Activated T-cell treated with anti-CD3 and anti-CD28 coated beads for 24 hours (primary cell): ENCODE data around the gene LIMS2.
A peak's percentile ranks its signal among the peaks of the same experiment; 100 is the strongest.

ENCODE experiments used
- DNase-seq: peaks from one replicate; pipeline ENCODE4 v3.0.0-alpha.2; 2020; ENCODE audit warnings: low read depth

Gene LIMS2, protein sequence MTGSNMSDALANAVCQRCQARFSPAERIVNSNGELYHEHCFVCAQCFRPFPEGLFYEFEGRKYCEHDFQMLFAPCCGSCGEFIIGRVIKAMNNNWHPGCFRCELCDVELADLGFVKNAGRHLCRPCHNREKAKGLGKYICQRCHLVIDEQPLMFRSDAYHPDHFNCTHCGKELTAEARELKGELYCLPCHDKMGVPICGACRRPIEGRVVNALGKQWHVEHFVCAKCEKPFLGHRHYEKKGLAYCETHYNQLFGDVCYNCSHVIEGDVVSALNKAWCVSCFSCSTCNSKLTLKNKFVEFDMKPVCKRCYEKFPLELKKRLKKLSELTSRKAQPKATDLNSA

DNA sequence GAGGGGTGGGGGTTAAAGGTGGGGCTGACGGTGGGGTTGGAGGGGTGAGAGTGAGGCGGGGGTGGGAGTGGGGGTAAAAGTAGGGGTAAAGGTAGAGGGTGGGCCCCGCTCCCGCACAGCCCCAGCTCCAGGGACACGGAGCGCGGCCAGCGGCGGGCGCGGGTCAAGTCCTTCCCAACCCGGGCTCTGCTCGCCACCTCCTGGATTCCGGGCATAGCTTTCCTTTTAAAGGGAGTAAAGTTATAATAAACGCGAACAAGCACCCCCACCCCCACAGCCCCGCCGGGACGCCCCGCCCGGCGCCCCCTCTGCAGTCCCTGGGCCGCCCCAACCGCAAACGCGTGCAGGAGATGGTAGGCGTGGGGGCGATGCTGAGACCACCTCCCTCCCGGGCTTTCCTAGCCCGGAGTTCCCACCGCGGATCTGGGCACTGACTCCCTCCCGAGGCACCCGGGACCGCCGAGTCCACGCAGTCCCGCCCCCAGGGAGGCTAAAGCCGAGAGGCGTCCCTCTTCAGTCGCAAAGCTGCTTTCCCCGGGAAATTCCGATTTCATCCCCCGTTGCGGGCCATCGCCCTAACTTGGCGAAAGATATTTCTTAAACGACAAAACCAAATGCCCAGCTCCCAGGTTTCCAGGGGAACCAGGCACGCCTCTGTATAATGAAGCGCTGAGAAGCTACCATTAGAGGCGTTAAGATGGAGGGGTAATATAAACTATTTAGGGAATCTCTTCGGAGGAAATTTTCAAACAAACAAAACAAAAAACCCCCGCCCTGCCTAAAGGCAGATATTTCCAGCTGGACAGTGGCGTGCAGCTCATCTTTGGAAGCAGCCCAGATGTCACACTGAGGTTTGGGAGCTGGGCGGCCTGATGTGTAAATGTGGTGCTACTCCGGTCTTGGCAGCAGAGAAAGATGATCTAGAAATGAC is at the start of gene LIMS2:
TSS of gene LIMS2 (minus strand) at position 200 of the 931 bp plus-strand sequence. CDS start 506 bp downstream, outside the sequence.
- no peak for DNase-seq

DNA sequence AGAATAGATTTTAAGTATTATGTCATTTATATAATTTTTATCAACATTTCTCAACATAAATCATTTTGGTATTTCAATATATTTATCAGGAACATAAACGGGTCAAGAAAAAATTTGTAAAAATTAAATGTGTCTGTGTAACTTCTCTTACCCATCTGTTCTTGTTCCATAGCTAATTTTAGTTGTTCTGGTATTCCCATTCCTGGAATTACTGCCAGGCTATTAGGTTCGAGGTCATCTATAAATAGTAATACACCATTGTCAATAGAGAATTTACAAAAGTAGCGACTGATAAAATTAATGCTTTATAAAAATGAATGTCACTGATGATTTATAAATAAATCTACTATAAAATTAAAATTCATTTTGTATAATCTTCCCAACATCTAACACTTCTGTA is 47.5 kb upstream of the LIMS2 start:
- no peak for DNase-seq

DNA sequence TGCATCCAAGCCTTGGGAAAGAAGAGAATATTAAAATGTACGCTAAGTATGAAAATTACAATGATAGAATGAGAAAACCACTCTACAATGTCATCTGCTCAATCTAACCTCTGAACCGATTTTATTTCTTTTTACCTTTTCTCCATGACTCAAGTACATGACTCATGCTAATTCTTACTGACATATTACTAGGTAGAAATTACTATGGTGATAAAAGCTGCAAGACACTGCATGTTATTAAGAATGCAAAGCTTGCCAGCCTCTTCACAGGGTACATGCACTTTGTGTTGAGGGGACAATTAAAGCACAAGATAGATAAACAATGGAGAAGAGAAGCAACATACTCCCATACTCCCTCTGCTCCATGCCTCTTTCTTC is 46.6 kb upstream of the LIMS2 start:
- DNase-seq: no peak

DNA sequence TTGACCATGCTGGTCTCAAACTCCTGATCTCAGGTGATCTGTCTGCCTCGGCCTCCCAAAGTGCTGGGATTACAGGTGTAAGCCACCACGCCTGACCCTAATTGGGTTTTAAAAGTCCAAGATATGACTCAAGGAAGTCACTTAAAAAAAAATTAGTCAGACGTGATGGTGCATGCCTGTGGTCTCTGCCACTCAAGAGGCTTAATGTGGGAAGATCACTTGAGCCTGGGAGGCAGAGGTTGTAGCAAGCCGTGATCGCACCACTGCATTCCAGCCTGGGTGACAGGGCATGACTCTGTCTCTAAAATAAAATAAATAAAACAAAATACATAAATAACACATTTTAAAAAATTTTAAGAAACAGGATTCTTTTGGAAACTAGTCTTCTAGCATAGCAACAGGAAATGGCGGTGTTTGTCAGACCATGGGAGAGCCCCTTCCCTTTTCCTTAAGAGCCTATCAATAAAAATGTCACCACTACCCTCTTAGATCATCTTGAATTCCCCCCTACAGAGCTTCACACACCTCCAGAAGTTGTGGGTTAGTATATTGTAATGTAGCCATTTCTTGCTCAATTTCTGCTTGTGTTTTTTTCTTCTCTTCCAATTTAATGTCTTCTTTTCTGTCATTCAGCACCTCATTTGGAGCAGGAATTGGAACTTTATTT is 46.1 kb upstream of the LIMS2 start:
- DNase-seq: no peak

DNA sequence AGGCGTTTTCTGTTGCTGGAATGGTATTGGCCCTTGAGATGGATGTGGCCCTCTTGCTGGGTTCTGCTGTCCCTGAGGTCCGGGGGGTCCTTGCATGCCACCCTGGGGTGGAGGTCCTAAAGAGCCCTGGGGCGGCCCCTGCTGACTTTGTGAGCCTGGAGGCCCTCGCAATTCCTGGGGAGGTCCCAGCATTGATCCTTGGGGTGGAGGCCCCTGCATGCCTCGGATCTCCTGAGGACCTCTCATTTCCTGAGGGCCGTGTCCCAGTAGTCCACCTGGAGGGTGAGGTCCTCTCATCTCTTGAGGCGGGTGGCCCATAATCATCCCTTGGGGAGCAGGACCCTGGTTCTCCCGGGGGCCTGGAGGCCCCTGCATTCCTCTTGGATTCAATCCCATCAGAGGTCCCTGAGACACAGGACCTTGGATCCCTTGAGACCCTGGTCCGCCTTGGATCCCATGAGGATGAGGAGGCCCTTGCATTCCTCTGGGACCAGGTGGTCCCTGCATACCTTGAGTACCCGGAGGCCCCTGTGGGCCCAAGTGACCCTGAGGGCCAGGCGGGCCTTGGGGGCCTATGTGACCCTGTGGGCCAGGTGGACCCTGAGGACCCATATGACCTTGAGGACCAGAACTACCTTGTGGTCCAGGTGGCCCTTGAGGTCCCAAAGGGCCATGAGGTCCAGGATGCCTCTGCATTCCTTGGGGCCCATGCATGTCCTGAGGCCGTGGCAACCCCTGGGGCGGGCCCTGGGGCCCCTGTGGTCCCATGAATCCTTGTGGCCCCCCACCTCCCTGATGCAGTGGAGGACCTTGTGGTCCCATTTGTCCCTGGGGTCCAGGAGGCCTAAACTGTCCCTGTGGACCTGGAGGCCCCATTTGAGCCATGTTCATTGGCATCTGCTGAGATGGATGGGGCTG is 44.2 kb upstream of the LIMS2 start:
- no peak for DNase-seq

DNA sequence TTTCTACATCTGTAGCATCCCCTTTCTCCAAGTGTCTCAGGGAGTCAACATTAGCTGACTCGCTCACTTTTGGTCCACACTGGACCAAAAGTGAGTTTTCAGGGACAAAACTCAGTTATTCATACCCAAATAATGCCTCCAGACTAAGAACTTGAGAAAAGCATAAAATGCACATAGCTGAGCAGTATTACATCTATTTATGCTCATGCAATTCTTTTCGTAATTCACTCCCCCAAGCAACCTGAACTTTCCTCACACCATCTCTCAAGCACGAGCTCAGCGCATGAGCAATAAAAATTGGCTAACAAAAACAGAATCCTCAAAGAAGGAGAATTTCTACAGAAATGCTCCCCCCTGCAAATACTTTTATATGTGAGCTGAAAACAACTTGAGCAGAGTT is 42.9 kb upstream of the LIMS2 start:
- DNase-seq: no peak

DNA sequence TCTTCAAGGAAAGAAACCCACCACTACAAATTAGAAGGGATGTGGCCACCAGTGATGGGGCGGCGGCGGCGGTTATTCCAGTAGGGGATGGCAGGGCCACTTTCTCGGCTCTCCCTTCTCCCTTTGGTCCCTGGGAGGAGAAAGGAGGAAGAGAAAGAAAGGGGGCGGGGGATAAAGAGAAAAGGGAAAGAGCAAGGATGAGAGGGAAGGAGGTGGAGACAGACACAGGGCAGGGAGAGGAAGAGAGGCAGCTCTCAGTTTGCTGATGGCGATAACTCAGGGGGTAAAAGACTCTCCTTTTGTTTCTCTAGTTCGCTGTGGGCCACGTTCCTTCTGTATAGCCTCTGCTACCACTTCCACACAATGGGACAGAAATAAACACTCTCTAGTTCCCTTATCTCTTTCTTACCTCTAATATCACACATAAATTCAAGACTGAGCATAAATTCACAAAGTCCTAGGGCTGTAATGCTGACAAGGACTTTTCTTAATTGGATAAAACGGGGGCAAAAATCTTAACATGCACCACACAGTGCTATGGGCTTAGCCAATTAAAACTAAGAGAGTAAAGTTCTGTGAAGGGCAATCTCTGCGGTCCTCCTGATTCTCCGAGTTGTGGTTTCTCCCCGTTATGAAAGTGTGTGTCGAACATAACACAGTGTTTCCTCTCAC is 40.6 kb upstream of the LIMS2 start:
- DNase-seq: no peak

DNA sequence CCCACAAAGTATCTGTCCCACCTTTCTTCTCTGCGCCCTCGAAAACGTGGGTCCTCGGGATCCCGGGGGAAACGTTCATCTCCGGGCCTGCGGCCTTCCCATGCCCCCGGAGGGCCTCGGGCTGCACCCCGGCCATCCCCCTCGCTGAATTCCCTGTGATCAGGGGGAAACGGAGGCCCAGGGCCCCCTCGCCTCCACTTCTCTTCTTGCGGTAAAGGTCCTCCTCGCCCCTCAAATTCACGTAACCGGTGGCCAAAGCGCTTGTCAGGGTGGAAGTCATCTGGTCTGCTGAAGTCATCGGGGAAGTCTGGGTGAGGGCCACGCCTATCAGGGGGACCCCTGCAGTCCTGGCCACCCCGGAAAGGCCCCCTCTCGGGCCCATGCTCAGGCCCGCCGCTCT is 38.2 kb upstream of the LIMS2 start:
- no peak for DNase-seq

DNA sequence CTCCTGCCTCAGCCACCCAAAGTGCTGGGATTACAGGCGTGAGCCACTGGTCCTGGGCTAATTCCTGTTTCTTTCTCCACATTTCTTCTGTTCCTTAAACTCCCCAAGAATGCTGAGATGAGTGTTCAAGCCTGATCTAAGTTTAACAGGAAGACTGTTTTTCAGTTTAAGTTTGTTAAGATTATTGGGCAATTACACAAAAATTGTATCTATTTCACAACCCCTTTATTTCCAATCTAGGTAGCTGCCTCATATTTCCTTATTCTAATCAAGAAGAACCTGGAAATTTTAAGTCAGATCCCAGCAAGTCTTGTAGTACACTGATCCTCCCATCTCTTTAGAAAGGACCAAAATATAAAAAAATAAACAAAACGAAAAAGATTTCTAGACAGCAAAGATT is 37.7 kb upstream of the LIMS2 start:
- no peak for DNase-seq

DNA sequence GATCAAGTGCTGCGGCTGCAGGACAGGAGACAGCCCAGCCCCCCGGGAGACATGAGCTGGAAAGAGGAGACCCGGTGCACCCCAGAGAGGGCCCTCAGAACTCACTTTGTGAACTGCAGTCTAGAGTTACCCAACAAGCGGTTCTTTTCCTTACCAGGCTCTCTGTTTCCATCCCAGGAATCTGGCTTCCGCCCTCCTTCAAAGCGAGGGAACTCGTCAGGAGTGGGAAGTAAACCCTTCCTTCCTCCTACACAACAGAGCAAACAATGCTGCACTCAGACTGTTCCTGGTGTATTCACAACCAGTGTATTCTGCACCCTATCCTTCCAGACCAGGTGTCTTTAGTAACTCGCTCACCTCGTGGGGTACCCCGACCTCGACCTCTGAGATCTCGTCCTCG is 34.0 kb upstream of the LIMS2 start:
- DNase-seq: no peak

DNA sequence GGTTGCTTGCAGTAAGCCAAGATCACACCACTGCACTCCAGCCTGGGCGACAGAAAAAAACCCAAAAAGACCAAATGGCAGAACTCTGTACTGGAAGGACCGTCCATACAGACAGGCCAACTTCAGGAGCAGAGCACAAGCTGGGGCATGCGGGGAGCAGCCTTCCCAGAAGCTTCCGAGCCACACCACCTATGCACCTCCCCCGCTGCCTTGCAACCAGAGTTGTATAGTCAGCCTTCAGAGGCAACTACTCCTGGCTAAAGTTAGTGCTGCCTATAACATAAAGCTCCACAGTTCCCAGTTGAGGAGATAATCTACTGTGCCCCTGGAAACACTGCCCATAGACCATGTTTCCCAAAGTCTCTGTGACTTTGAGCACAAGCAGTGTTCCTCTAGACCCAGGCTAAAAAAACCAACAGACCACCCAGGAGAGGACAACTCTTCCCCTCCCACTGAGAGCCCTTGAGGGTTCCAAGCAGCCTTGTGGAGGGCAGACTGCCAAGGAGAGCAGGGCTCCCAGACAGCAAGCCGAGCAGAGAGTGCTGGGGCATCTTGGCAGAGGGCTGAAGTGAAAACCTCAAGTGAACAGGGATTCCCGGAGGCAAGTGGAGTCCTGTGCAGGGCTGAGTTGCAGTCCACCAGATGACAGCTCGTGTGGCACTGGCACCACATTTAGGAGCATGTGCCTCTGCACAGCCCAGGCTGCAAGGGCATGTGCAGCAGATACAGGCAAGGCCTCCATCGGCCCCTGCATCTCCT is 32.7 kb upstream of the LIMS2 start:
- no peak for DNase-seq

DNA sequence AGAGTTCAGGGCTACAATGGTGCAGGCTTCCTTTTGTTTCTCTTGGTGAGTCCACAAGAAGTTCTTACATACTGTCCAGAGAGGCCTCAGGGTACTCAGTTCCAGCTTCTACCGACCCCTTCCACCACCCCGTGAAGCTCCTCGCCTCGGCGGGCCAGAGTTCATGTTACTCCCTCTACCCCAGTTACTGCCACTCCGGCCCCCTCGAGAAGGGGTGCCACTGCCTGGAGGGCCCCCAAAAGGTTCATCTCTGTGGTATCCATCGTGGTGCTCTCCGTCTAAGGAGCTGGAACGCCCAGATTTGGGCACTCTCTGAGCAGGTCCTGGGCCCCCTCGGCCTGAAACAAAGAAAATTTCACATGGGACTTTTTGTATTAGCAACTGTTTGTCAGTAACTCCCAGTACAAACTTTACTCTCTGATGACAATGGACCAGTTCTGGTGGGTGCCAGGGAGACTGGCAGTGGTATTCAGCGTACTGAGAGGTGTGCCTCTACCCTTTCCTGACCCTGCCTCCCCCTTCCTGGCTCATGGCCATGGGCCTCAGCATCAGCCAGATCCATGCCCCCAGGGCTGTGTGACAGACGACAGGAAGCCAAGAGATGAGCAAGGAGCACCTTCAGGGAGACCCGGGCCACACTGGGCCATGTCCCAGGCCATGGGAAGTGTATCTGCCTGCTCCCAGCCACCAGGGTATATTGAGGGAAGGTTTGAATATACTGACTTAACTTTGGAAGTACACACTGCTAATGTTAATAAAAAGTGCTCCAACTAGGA is 31.1 kb upstream of the LIMS2 start:
- no peak for DNase-seq

DNA sequence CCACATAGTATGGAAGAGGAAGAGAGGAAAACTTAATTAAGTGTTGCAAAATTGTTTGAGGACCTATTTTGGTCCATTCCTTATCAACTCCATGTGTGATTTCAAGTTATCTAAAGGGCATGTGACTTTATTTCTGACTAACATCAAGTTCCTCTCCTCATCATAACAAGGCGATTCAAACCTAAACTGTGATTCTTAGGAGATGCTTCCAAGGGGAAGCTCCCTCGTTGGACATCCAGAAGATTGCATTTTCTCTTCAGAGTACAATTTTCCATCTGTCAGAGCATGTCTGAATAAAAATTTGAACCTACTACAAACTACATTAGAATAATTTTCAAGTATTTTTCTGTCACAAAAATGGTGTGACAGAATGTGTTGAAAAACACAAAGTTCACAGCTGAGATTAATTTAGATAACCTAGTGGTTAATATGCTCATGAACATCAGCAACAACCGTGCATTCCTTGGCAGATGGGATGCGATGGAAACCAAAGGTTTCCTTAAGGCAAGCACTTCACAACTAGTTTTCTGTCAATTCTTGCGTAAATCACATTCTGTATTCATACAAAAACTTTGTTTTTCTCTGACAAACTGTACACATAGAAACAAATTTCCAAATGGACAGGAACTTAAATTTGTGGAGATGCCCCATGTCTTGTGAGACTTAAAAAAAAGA is 30.2 kb upstream of the LIMS2 start:
- DNase-seq: no peak

DNA sequence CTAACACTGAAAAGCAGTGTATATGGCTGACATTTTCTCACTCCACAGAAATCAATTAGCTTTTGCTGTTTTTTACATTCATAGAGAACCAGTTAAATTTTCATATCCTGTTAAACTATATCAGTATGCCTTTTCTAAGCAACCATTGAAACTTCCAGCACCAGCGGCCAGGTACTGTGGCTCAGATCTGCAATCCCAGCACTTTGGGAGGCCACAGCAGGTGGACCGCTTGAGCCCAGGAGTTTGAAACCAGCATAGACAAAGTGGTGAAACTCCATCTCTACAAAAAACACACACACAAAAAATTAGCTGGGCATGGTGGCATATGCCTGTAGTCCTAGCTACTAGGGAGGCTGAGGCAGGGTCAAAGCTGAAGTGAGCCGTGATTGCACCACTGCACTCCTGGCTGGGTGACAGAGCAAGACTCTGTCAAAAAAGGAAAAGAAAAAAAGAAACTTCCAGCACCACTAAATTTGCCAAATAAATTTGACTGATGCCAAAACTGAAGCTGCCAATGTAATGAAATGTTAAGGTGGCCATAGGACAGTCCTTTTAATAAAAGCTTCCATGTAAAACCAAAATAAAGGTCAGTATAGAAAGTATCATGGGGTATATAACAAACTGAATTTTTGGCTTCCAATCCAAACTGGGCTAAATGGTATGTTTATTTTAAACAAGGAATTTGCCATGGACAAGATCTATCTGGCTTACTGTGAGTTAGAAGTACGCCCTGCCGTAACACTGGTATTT is 29.5 kb upstream of the LIMS2 start:
- no peak for DNase-seq

DNA sequence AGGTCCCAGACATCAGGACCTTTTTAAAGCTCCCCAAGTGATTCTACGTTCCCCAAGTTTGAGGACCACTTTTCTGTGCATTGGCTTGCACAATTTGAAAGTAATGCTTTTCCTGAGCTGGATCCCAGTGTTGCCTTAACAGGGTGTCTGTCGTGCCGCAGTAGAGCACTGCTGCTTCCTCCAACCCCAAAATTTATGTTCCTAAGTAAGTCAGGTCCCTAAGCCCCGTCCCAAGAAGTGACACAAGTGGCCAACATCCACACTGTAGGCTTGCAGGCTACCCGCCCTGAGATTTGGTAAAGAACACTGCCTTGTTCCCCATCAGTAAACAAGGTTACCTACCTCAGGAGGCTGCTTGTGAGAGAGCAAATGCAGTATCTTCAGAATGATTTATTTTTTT is 28.0 kb upstream of the LIMS2 start:
- no peak for DNase-seq

DNA sequence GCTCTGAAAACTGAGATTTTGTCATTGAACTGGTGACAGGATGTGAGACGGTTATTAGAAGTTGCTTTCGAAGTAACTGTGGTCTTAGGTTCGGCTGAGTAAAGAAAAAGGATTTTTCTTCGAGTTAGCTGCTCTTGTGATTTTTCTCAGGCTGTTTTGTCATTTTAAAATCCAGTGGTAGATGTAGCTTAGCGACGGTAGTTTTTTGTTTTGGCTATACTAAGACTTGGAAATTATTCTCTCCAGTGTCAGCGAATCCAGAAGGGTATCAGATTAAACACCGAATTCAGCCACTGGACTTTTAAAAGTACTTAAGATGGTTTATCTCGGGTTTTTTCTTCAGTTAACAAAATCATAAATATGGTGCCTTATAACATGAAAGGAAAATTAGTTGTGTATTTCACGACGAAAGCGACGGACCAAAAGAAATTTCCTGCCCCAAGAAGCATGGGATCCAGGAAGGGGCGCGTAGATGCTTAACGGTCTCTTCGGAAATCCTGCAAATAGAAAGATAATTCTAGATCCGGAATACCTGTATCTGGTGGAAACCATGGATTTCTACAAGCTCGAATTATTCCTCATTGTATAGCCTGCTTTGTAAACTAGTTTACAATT is 27.2 kb upstream of the LIMS2 start:
- DNase-seq: no peak

DNA sequence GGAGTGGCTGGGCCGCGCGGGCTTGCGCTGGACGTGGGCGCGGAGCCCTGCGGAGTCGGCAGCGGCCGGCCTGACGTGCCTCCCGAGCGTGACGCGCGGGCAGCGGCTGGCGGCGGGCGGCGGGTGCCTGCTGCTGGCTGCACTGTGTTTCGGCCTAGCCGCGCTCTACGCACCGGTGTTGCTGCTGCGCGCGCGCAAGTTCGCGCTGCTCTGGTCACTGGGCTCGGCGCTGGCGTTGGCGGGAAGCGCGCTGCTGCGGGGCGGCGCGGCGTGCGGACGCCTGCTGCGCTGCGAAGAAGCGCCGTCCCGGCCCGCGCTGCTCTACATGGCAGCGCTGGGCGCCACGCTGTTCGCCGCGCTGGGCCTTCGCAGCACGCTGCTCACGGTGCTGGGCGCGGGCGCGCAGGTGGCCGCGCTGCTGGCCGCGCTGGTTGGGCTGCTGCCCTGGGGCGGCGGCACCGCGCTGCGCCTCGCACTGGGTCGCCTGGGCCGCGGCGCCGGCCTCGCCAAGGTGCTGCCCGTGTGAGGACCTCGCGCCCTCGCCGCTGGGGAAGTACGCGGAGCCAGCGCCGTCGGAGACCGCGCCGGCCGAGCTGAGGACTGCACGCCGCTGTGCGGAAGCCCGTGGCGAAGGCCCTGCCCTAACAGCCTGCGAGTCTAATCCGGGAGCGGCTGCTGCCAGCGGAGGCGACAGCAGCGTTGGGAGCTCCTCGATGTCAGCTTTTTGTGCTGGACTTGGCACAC is 26.5 kb upstream of the LIMS2 start:
- DNase-seq: peak; percentile 66
